Limb (tissue), 2 donors: ENCODE data around the gene ASPHD2.

Source experiments
- DNase-seq, 2 donors: peaks; one replicate each; pipeline ENCODE4 v3.0.0-alpha.2; 2016; ENCODE audit errors: extremely low spot score in 2 of 2

ASPHD2 gene

DNA sequence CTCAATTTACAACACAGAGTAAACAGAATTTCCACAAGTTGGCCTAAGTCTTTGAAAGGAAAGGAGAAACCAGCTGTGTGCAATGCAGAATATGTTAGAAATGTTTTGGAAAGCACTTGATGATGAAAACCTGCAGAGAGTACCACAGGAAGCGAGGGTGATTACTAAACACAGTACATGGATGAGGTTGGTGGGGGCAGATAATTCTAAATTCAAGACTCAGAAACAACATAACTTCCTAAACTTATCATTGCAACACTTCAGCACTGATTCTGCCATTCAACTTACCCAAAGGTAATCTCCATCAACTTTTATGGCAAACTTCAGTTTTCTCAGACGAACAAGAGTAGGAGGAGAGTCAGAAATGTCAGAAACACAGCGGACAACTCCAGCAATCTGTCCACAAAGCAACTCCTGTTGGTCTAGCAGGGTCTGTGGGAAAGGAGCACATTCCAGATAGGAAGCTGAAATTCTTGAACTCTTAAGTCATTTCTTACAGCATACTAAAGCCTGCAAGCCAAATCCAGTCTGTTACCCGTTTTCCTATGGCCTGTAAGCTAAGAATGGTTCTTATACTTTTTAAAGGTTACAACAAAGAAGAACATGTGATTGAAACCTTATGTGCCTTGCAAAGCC lies 47.8 kb downstream of the ASPHD2 start:
- no peak for DNase-seq

DNA sequence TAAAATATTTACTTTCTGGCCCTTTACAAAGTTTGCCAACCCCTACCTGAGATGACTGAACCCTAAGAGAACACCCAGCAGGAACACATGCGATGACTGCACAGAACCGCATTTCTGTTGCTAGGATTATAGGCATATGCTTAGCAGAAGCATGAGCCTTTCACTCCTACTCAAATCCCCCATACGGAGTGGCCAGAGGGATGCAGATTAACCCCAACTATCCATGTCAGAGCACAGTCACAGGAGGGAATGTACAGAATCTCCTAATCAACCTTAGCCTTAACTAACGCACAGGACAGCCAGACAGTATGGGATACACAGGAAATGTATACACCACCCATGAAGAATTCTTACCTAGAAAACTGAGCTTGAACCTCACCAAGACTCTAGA lies 48.3 kb downstream of the ASPHD2 start:
- no peak for DNase-seq

DNA sequence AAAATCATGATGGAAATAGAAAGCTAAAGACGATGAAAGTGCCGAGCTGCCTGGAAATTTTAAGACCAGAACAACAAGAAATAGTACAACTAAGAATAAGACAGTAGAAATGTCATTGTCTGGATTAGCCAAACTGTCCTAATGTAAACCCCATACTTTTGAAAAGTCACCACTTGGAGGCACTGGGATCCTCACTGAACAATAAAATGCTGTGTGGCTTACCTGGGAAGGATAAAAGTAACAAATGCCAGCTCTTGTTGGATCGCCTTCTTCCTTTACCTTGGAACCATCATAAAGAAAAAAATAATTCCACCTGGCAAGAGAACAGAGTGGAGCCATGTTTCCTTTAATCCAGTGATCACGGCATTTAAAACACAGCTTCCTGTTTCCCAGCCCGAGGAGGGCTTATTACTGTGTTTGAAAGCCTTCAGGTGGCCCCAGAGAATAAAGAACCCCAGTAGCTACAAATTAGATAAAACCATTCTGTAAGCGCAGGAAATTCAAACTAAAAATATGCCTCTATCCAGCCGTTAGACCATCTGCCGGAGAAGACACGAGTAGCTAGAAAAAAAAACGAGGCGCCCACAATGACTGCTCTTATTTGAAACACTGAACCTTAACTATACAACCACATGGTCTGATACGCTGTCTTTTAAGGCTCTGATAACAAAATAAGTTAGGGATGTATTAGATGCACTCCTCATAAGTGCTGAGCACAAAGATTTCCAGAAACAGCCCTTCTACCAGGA lies 50.2 kb downstream of the ASPHD2 start:
- no peak for DNase-seq

DNA sequence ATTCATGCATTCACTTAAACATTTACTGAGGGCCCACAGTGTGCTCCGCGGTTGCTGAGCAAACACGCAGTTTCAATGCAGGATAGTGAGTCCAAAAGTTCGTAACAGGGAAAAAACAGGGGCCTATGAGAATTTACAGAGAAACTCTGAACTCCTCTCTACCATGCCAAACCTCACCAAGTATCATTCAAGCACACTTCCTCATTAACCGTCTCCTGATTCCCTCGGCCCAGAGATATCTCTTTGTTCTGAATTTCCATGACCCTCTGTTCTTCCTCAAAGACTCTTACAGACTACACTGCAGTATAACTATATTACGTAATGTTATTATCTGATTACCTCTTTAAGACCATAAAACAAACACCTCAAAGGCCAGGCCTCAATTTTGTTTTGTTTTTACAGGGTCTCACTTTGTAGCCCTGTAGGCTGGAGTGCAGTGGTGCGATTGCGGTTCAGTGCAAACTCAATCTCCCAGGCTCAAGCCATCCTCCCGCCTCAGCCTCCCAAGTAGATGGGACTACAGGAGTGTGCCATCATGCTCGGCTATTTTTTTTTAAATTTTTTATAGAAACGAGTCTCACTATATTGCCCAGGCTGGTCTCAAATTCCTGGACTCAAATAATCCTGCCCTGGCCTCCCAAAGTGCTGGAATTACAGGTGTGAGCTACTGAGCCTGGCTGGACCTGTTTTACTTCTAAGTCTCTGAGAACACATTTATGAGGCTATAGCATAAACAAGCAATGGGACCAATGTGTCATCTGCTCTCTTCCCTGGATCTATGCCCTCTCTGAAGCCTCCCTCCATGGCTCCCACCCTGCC lies 50.9 kb downstream of the ASPHD2 start:
- no peak for DNase-seq

DNA sequence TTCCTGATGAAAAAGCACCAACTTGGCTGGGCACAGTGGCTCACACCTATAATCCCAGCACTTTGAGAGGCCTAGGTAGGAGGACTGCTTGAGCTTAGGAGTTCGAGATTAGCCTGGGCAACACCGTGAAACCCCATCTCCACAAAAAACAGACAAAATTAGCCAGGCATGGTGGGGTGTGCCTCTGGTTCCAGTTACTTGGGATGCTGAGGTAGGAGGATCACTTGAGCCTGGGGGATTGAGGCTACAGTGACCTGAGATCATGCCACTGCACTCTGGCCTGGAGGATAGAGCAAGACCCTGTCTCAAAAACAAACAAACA lies 51.5 kb downstream of the ASPHD2 start:
- no peak for DNase-seq

DNA sequence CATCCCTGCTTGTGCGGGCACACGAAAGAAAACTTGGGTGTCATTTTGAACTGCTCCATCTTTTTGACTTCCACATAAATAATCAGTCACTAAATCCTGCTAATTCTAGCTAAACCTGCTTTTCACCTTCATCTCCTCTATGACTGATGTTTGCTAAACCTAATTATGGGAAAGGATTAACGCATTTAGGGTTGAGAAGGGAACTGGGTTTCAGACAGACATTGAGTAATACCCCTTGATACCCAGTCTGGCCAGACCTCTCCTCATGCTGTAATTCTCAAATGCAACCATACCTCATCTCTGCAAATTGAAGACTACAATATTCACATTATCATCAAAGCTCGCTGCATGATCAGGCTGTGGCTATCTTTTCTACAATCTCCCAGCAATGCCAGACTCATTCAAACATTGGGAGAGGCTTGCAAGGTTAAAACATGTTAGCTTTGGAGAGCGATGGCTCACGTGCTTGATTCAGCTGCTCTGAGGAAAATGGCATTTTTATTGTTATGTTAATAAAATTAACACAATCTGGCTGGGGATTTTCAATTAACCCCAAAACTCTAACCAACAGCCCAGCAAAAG lies 52.1 kb downstream of the ASPHD2 start:
- DNase-seq, result no peak

DNA sequence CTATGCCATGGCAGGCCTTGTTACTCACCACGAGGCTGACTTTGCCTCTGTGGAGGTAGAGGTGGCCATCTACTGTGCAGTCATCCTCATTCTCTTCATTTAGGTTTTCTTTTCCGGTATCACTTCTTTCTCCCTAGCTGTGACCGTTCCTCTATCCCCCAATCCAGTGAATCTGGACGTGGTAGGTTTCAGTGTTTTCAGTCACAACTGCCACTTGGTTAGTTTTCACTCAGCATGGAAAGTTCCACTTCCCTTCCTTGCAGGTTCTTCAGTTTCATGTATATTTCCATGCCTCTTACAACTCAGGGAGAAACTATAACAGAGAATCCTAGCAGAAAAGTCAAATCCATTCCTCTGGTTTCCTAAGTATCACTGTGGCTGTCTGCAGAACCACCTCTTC lies 52.6 kb downstream of the ASPHD2 start:
- no peak for DNase-seq

DNA sequence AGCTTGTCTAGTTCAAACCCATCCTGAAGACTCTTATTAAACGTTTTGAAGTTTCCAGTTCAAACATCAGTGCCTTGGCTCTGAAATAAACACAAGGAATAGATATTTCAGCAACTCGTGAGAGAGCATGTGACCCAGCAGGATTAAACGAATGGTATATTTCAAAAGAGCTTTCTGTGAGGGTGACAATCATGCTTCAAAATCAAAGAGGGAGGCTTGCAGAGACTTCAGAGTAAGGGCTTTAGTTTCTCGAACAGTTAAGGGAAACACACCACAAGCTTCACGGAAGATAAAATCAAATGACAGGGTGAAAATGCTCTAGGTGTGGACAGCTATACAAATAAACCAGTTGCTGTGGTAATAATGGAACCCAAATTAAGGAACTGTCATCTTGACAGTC lies 53.1 kb downstream of the ASPHD2 start:
- no peak for DNase-seq

DNA sequence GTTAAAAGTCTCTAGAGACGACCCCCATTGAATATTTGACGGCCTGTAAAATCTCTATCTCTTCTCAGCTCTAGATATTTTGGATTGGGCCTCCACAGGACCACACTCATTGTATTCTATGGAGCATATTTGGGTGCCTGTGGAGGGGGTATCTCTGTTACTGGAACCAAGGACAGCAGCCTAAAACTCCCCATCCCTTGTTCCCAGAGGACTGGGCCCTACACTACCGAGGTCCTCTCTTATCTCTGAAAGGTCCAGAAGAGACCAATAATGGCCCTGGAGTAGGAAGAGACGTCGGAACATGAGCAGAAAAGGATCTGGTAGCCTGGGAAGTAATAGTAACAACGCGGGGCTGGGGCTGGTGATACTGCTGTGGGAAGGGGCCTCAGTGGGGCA lies 54.0 kb downstream of the ASPHD2 start:
- DNase-seq, result no peak

DNA sequence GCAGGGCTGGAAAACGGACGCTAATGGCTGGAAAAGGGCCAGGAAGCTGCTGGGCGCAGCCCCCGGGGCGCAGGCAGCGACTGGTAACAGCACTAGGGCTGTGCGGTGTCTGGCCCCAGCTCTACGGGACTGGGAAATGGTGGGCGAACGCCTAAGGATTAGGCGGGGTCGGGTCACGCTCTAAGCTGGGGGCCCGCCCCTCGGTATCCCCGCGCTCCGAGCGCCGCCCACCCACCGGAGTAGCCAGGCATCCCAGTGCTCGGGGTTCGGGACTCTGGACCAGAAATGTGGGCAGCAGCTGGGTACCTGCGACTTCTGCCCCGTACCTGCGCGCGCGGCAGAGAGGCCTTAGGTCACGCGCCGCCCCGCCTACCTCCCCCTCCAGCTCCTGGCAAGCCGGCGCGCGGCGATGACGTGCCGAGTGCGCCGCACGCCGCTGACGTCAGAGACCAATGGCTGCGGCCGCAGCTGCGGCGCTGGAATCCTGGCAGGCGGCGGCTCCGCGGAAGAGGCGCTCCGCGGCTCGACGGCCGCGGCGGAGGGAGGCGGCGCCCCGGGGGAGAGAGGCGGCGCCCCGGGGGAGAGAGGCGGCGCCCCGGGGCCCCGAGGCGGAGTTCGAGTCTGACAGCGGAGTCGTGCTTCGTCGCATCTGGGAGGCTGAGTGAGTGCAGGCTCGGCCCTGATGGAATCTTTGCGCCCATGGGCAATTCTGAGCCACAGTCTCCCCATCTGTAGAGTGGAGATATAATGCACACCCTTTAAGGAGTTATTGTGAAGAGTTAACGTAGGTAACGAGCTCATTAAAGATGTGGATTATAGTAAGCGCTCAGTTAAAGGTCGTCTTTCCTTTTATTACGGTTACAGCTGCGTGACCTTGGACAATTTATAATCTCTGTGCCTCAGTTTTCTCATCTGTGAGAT lies 54.6 kb downstream of the ASPHD2 start, which contains the start of the genes HPS4 and SRRD:
Gene HPS4, minus strand, starts transcription at position 345 of the 921 bp plus-strand sequence. CDS start 2,021 bp downstream, outside the sequence.
Gene SRRD, plus strand, starts transcription at position 439 of the 921 bp plus-strand sequence. Its CDS starts 14 bp downstream, at position 453.
- peak; percentile 92 to 96 for DNase-seq

DNA sequence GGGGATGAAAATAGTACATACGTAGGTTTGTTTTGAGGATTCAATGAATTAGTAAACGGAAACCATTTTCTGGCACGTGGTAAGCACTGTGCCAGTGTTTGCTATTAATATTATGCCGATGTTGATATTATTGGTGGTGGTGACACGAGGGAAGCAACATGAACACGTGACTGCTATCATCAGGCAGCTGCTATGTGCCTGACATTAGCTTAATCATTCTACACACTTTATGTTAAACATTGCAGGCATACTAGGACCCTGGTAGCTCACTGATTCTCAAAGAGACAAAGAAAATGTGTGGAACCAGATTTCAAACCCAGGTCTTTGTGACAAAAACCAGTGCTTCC lies 55.3 kb downstream of the ASPHD2 start:
- DNase-seq, result no peak

DNA sequence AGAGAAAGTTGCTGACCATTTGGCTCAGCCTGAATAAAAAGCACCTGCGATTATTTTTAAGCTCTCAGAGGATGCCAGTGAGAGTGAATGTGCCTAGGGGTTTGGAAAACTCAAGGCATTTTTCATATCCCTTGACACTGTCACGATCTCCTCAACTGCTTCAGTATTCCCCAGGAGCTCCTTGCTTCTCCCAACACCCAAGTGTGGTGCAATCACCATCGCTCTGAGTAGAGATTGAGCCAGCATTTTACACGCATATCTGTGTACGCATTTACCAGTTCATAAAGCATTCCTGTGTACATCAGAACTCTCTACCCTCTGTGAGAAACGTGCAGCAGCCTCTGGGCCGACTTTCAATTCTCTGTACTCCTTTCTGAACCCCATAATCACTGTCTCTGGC lies 56.0 kb downstream of the ASPHD2 start:
- no peak for DNase-seq

DNA sequence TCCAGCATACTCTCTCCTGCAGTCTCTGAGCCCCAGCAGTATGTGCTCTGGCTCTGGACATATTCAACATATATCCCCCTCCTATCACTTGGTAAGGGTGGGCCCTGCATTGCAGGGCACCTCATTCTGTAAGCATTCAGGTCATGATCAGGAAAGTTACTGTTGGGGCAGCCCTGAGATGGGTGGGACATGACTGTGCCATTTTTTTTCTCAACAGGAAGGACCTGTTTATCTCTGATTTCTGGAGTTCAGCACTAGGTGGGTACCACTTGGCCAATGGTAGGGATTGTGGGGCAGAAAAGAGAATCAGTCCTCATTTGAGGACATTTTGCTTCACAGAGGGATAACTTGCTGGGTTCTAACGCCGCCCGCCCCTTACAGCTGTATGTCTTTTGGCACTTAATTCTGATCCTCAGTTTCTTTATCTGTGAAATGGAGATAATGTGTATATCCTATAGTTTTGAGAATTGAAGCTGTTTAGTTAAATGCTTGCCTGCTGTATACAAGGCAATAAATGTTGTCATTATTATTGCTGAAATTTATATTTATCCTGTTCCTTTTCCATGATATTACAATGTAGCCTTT lies 56.8 kb downstream of the ASPHD2 start:
- no peak for DNase-seq

DNA sequence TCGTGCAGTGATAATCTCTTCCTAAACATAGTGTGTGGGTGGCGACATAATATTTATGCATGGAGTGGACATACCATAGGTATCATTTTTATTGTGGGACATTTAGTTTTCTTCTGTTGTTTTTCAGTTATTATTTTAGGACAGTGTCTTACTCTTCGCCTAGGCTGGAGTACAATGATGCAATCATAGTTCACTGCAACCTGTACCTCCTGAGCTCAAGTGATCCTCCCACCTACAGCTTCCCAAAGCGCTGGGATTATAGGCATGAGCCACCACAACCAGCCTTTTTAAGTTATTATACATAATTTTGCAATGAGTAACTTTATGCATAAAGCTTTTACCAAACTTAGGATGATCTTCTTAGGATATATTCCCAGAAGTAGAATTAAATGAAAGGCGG lies 57.3 kb downstream of the ASPHD2 start:
- DNase-seq, result no peak

DNA sequence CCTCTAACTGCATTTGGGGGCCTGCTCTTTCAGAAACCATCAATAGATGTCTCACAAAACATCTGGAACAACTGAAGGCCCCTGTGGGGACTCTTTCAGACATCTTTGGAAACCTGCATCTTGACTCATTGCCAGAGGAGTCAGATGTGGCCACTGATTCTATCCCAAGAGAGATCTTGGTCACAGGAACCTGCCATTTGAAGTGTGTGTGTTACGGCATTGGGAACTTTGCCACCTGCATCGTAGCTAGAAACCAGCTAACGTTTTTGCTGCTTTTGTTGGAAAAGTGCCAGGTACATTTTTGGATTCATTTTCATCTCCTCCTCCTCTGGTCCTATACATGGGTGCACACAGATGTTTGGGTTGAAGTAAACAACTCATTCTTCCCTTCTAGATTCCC lies 58.9 kb downstream of the ASPHD2 start:
- DNase-seq, result no peak

DNA sequence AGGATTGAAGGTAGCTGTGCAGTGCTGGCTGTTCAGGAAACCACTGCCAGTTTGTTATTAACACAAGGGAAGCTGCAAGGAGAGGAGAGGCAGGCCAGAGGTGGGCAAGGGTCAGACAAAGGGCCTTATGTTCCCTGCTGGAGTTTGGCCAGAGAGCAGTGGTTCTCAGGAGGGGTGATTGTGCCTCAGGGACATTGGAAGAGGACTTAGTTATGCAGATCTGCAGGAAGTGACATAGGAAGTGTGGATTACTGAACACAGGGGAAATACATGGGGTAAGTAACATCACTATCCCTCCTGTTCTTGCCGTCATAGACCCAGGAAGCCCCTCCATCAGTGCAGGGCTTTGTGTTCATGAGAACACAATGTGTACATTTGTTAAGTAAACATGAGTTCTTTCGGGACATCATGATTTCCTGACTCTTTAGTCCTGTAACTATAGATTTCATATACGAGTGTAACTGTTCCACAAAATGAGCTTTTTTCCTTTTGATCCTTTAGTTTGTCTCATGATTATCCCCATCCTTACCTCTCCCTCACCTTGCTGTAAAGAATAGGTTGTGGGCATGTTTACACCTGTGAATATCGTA lies 60.5 kb downstream of the ASPHD2 start:
- no peak for DNase-seq

DNA sequence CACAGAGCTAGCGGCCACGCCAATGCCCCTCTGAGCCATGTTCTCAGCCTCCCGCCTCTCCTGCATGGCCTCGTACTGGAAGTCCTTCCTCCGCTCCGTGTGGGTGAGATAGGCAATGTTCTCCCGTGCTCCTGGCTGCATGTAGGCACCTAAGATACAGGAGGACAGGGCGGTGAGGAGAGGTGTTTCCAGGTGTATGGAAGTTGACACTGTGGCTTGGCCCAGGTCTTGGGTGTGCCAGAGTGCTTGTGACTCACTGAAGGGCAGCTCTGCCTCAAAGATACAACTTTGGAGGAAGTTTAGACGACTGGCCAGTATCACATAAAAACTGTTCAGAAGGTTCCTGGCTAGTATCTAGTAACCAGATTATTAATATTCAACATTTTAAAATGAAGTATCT lies 63.2 kb downstream of the ASPHD2 start:
- DNase-seq, result no peak

DNA sequence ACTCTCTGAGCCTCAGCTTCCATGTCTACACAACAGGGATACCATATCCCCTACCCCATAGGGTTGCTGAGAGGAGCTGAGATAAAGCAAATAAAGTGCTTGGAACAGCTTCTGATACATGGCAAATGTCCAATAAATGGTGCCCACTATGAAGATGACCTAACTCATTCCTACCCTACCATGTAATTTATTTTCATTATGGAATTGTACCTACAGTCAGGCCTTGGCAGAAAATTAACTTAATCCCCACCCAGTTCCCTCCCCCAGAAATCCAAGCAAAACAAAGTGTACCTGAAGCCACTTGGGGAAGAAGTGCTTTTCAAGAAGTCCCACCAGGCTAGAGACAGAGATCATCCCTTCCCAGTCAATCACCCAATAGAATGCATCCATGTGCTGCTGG lies 65.4 kb downstream of the ASPHD2 start:
- no peak for DNase-seq
